Astrocyte of the cerebellum (primary cell): ENCODE results near the gene MMP17.

Experiments
- DNase-seq: peaks from one replicate; pipeline ENCODE4 v3.0.0-alpha.2; 2011; ENCODE audit warnings: low read depth
- H3K4me3 ChIP-seq: 2 replicates; pipeline ENCODE4 v1.5.1; 2011; ENCODE audit warnings: mild to moderate bottlenecking, low read depth, low read length, moderate library complexity
- CTCF ChIP-seq: IDR thresholded peaks from 2 replicates; pipeline ENCODE4 v1.5.1; 2012; ENCODE audit warnings: low read length, low read depth, moderate library complexity, mild to moderate bottlenecking; ENCODE audit errors: missing control alignments
- in situ Hi-C: cut with HindIII; loops from 2 replicates; pipeline ENCODE4 v1.10.0; 2017; ENCODE audit warnings: low sequenced_read_pairs

The MMP17 gene

GRCh38 chr12:131786331-131786730, 41.9 kb upstream of the MMP17 start:
- in situ Hi-C loops, result no loop called here
- H3K4me3 ChIP-seq, result no peak overlapping the region
- no peak for TF ChIP-seq CTCF
- DNase-seq, result no peak

- no peak for TF ChIP-seq CTCF
- DNase-seq, result no peak
- H3K4me3 ChIP-seq, result no peak overlapping the region
- in situ Hi-C loops, result no loop called here
Measured at GRCh38 chr12:131787143-131787660, 41.0 kb upstream of the MMP17 start.

GRCh38 chr12:131788070-131788469, 40.1 kb upstream of the MMP17 start:
- no peak for TF ChIP-seq CTCF
- no peak overlapping the region for H3K4me3 ChIP-seq
- DNase-seq, result no peak
- in situ Hi-C loops, result no loop called here

GRCh38 chr12:131789638-131790037, 38.6 kb upstream of the MMP17 start:
- no peak for DNase-seq
- TF ChIP-seq CTCF, result no peak
- H3K4me3 ChIP-seq, result no peak overlapping the region
- in situ Hi-C loops, result no loop called here

GRCh38 chr12:131793243-131794022, 34.8 kb upstream of the MMP17 start:
- TF ChIP-seq CTCF, result no peak
- in situ Hi-C loops, result no loop called here
- no peak overlapping the region for H3K4me3 ChIP-seq
- DNase-seq, result no peak

GRCh38 chr12:131794061-131794460, 34.1 kb upstream of the MMP17 start:
- no peak overlapping the region for H3K4me3 ChIP-seq
- in situ Hi-C loops, result no loop called here
- TF ChIP-seq CTCF, result no peak
- DNase-seq, result no peak
